Activated T-cell treated with anti-CD3 and anti-CD28 coated beads, Interleukin-2, amount 50 U/mL, for 48 hours (primary cell): Measurements from ENCODE around the gene PPME1.
A peak's percentile ranks its signal among the peaks of the same experiment; 100 is the strongest.
"Not testable (repeated sequence)": the region's sequence is repeated elsewhere in the genome, so short reads cannot be mapped to it uniquely, and the experiment has no call there.

Source experiments
- DNase-seq, 2 experiments: peaks; one replicate each; pipeline ENCODE4 v3.0.0-alpha.2; 2020

PPME1 gene, protein sequence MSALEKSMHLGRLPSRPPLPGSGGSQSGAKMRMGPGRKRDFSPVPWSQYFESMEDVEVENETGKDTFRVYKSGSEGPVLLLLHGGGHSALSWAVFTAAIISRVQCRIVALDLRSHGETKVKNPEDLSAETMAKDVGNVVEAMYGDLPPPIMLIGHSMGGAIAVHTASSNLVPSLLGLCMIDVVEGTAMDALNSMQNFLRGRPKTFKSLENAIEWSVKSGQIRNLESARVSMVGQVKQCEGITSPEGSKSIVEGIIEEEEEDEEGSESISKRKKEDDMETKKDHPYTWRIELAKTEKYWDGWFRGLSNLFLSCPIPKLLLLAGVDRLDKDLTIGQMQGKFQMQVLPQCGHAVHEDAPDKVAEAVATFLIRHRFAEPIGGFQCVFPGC

DNA sequence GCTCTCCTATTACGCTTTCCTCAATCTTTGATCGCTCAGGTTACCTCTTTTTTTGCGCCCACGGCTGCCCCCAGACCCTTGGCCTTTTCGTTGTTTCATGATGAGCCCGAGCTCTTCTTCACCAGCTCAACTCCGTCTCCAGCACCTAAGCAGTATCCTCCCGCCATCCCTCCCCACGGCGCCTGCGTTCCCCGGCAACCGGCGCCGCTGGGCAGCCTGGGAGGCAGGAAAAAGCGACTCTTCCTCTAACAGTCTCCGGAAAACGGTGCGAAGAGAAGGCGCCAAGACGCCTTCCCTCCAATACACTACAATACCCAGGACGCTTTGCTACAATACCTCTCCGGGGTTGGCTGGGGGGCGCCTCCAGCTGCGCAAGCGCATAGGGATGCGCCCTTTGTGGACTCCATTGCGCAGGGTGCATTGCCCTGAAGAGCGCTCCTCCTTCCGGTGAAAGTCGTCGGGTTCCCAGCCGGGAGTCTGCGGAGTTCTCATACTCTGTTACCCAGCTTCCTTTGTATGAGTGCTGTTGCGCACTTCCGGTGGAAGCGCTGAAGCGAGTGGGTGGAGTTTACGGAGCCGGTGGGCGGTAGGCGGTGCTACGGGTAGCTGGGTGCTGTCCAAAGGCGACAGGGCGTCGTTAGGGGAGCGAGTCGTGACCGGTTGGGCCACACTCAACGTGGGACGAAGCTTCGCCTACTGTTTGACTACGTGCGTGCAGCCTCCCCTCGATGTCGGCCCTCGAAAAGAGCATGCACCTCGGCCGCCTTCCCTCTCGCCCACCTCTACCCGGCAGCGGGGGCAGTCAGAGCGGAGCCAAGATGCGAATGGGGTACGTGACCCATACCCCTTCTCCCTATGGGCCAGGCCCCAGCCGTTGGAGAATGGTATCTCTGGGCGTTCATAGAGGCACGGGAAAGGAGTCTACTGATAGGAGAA, at the start of gene PPME1, which contains the start of gene C2CD3:
TSS of gene PPME1 (plus strand) at position 596 of the 936 bp plus-strand sequence. CDS start at position 729, 133 bp downstream.
TSS of gene C2CD3 (minus strand) at position 309 of the 936 bp plus-strand sequence. CDS start at position 99, 210 bp downstream.
- DNase-seq = peak; percentile 98 to 99

DNA sequence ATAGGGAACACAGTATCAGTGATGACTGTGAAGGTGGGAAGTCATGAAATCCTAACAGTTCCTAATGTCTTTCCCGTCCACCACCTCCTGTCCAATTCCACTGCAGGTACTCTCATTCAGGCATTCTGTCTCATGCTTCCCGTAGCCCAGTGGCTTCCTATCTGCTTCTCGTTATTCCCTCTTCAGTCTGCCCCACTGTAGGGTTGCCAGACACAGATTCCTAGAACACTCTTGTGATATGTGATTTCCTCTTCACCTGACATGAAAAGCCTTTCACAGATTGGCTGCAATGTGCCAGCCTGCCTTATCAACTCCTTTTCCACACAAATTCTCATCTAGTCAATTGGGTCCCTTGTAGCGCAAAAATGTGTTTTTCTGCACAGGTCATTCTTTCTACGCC, 49.3 kb upstream of the PPME1 start:
- DNase-seq = no peak

DNA sequence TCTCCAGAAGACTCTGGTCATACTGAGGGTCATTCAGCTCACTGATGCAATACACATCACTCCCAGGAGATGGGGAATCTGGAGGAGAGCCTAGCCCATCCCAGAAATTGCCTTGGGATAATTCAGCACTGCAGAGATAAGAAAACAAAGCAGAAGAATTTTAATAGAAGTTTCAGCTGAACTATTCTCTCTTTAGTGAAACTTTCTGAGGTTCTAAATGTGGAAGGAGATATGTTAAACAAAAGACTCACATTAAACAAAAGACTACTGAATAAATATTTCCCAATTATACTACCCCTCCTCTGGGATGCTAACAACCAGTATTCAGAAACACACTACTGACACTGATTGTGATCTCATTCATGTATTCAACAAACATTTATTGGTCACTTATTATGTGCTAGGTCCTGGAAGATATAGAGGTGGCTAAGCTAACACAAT, 48.1 kb upstream of the PPME1 start:
- DNase-seq = no peak

DNA sequence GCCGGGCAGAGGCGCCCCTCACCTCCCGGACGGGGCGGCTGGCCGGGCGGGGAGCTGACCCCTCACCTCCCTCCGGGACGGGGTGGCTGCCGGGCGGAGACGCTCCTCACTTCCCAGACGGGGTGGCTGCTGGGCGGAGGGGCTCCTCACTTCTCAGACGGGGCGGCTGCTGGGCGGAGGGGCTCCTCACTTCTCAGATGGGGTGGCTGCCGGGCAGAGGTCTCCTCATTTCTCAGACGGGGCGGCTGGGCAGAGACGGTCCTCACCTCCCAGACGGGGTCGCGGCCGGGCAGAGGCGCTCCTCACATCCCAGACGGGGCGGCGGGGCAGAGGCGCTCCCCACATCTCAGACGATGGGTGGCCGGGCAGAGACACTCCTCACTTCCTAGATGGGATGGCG, 42.0 kb upstream of the PPME1 start:
- not testable (repeated sequence) for DNase-seq

DNA sequence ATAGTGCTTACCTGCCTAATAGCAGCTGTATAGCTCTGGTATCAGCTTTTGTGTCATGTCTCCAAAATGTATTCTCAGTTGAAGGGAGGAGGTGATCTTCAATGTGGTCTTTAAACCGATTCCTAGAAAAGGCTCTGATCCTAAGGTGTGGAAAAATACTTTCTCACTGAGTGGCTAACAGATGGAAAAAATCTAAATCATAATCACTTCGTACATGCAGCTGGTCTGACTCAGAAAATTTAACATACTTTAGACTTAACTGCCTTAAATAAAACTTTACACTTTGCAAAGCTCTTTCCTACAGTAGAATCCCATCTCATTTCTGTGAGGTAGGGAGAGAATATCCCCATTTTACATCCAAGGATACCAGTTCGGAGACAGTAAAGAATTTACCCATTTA, 38.3 kb upstream of the PPME1 start:
- no peak for DNase-seq

DNA sequence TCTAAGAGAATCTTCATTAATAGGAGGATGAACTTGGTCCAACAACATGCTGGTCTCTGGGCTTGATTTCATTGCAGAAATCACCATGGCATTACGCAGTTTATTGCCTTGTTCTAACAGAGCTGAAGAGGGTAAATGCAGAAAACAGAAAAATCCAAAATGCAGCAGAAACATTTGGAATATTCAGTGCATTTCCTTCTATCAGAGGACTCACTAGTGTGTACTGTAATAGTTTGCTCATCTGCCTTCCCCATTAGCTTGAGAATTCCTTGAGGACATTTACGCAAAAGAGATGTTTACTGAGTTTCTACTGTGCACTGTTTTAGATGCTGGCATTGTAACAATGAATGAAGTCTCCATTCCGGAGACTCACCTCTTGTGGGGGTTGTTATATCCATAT, 37.7 kb upstream of the PPME1 start:
- DNase-seq = no peak

DNA sequence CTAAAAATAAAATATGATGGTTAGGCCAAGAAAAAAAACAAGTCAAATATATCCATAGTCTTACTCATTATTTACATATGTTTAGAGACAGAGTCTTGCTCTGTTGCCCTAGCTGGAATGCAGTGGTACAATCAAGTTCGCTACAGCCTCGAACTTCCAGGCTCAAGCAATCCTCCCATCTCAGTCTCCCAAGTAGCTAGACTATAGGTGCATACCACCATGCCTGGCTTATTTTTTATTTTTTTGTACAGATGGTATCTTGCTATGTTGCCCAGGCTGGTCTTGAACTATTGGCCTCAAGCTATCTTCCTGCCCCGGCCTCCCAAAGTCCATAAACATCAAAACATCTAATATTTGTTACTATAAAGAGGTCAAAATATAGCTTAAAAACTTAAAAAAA, 36.4 kb upstream of the PPME1 start:
- no peak for DNase-seq

DNA sequence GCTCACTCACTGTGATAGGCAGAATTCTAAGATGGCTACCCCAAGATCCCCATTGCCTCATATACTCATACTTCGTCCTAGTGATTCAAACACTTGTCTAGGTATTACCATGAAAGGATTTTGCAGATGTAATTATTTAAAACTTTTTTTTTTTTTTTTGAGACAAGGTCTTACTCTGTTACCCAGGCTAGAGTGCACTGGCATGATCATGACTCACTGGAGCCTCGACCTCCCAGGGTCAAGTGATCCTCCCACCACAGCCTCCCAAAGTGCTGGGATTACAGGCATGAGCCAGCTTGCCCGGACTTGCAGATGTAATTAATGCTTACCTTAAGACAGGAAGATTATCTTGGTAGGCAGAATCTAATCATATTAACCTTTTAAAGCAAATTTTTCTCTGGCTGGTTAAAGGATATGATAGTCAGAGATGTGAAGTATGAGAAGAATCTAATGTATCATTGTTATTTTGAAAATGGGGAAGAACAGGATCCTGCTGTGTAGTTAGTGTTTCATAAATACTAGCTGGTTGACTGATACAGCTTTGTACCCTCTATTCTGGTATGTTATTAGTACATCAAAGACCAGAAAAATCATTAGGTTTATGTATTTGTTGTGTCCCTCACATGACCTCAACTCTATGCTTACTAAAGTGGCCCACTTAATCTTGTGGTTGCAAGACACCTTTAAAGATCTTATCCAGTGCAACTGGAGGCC, 35.8 kb upstream of the PPME1 start:
- no peak for DNase-seq

DNA sequence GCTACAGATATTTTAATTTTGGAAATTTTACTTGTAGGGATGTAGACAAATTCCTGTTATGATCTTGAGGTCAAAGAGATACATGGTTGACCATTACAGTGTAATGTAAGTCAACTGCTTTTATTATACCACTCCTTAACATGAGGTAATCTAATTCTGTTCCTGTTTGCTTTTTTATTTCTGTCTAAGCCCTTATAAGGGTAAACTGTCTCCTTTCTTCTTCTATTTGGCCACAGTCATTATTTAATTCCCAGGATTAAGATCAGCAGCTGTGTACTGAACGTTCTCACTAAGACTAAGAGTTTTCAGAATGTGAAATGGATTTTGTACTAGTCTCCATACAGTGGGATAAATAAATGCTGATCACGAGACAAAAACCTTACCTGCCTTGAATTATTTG, 33.1 kb upstream of the PPME1 start:
- no peak for DNase-seq

DNA sequence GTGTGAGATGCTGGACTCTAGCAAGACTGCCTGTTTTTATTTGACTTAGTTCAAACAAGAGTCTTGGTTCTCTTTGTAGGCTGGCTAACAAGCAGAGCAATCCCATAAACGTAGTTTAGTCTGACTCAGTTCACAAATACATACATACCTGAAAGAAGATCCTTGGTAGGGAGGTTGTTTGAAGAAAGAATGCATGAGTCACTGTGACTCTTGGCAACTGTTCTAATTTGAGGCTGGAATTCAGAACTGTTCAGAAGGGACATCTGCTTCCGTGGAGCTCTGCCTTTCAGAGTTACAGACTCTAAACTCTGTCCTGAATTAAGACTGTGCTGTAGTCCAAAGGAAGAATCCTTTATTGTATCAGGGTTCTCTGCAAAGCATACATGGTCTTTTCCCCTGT, 32.5 kb upstream of the PPME1 start:
- DNase-seq = no peak

DNA sequence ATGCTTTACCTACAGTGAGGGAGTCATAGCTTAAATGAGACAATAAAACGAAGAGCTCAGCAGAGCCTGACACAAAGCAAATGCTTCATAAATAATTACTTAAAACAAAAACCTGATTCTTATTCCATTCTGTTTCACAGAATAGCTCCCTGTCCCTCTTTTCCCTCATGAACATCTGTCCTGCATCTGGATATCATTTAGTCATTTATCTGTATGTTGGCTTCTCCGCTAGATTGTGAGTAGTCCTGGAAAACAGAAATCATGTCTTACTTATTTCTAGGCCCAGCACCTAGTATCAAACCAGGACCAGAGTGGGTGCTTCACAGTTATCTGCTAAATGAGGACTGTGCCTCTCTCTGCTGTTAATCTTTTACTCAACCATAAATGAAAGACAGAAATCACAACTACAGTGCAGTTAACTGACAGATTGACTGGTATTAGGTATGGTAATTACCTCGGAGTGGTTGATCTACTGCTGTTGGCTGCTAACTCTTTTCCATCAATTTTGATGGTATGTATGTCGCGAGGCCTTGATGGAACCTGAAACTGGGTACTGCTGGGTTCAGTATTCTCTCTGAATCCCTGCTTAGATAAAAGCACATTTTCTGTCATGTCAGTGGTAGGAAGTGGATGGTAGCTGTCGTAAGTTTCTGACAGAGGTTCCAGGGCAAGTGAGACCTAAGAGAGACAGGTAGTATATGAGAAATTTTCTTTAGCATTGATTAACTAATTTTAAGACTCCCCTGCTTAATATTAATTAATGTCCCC, 31.8 kb upstream of the PPME1 start:
- no peak for DNase-seq

DNA sequence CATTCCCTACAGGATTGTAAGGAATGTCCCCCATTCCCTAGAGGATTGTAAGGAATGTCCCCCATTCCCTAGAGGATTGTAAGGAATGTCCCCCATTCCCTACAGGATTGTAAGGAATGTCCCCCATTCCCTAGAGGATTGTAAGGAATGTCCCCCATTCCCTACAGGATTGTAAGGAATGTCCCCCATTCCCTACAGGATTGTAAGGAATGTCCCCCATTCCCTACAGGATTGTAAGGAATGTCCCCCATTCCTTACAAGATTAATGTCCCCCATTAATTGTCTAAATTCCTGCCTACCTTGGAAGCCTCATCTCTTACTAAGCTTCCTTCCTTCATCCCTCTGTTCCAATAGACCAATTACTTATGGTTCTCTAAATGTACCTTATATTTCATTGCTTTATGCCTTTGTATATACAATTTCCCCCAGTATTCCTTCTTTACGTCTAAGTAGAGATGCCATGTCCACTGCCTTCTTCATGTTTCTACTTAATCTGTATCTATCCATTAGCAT, 31.1 kb upstream of the PPME1 start:
- DNase-seq = not testable (repeated sequence)

DNA sequence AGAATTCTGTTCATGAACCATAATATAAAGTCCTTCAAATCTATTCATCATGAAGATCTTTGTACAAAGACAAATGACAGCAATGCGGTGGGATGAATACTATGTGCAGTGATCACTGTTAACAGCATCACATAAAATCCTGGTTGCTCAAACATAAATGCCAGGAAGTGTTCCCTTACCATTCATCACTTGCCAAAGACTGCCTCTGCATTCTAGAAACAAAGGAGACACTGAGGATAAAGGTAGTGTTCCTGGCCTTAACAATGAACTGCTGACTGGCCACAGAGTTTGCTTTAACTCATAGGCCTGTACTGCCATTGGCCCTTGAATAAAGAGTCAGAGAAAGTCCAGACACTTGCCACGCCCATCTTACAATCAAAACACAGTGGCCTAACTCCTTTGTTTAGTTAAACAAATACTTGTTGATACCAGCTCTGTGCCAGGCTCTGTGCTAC, 29.8 kb upstream of the PPME1 start:
- no peak for DNase-seq

DNA sequence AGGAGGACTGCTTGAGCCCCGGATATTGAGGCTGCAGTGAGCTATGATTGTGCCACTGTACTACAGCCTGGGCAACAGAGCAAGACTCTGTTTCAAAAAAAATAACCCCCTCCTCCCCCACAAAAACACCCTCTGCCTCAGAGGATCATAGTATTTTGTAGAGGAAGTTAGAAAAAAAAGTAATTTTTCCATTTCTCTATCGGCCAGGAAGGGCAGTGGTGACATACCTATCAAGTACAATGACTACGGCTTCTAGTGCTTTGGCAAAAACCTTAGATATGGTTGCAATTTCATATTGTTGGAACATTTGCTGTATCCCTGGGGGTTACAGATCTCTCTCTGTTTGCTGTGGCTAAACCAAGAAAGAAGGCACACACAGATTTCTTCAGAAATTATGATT, 29.2 kb upstream of the PPME1 start:
- DNase-seq = no peak

DNA sequence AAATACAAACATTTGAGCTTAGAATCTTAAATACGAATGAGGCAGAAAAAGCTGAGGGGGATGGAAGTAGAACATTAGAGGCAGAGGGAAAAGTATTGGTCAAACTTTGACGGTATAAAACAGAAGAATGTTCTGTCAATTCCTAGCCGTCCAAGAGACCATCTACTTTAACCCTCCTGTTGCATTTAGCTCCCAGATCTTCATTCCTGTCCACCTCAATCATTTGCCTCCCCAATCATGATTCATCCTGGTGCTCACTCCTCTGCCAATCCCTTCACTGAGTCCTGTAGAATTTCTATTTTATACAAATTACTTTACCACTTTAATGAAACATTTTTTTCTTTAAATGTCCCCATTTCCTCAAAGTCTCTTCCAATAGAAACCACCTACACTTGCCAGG, 28.5 kb upstream of the PPME1 start:
- DNase-seq = no peak

DNA sequence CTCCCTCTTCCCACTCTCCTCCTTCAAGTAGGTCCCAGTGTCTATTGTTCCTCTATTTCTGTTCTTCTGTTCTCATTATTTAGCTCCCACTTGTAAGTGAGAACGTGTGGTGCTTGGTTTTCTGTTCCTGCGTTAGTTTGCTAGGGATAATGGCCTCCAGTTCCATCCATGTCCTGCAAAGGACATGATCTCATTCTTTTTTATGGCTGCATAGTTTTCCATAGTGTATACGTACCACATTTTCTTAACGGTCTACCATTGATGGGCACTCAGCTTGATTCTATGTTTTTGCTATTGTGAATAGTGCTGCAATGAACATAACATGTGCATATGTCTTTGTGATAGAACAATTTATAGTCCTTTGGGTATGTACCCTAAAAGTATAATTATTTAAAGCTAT, 26.5 kb upstream of the PPME1 start:
- no peak for DNase-seq

DNA sequence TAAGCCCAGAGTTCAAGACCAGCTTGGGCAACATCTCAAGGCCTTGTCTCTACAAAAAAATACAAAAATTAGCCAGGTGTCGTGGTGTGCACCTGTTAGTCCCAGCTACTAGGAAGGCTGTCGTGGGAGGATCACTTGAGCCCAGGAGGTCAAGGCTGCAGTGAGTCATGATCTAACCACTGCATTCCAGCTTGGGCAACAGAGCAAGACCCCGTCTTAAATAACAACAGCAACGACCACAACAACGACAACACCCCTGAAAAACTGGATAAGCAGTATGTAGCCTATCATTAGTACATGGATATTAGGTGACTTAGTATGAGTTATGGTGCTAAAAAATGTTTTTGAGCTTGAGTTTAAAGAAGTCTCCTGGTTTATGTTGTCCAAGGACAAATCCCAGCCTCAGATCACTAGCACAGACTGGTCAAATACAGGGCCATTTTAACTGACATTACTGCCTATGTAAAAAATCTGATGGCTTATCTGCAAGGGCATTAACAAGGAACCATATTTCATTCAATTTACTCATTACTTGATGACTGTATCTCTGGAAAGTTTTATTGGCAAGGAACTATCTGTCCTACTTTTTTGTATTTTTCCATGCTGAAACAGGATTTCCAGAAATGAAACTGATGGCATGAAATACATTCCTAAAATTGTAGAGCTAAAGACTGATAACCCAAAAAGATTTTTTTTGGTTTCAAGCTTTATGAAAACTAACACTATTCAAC, 23.7 kb upstream of the PPME1 start:
- no peak for DNase-seq

DNA sequence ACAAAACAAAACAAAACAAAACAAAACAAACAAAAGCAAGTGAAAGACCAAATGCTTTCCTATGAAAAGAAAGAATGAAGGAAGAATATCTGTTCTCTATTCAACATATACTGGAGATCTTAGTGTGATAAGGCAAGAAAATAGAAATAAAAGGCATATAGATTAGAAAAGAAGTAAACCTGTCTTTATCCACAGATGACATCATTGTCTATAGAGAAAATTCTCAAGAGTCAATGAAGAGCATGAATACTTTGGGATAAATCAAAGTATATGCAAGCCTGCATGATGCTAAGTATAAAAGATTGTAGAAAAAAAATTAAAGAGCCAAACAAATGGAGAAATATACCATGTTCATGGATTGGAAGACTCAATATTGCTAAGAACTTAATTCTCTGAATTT, 17.9 kb upstream of the PPME1 start:
- no peak for DNase-seq

DNA sequence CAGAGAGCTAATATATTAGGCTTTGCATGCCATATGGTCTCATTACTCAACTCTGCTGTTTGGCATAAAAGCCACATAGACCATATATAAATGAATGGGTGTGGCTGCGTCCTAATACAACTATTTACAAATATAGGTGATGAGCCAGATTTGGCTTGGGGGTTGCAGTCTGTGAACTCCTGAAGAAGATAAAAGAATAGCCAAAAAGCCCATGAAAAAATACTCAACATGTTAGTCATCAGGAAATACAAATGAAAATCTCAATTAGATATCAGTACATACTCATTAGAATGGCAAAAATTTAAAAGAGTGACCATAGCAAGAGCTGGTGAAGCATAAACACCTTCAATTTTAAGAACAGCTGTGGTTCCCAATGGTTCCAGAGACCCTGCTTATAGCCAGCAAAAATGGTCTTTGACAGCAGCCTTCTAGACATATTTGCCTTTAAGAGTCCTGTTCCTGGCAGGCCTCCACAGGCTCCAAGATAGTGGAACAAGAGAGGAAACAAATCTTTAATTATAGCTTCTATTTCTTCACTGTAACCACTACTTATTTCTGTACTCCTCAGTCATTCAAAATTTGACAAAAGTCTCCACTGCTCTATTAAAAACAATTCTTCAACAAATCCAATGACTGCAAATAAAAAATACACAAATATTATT, 16.3 kb upstream of the PPME1 start:
- DNase-seq = no peak

DNA sequence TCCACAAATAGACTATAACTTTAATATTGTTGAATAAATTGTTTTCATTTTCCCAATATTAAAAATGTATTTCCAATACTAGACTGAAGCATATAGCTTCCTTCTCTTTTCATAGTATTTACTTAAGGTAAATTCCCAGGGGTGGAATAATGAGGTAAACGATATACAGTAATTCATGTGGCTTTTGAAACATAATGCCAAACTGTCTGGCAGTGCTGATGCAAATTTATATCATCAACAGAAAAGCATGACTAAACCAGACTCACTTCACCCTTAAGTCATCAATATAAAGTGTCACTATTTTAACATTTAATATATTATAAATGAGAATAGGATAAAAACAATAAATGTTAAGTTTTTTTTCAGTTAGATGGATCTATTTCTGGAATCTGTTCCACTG, 13.9 kb upstream of the PPME1 start:
- DNase-seq = no peak

DNA sequence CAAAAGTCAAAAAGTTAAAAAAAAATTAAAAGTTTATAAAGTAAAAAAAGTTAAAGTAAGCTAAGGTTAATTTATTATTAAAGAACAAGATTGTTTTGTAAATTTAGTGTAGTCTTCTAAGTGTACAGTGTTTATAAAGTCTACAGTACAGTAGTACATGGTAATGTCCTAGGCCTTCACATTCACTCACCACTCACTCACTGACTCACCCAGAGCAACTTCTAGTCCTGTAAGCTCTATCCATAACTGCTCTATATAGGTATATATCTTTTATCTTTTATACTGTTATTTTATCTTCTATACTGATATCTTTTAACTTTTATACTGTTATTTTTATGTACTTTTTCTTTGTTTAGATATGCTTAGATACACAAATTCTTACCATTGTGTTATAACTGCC, 11.4 kb upstream of the PPME1 start:
- no peak for DNase-seq
